ENCODE data around the gene ACOT9.
A peak's percentile ranks its signal among the peaks of the same experiment; 100 is the strongest.
"Not testable (repeated sequence)": the region's sequence is repeated elsewhere in the genome, so short reads cannot be mapped to it uniquely, and the experiment has no call there.

The ACOT9 gene

DNA sequence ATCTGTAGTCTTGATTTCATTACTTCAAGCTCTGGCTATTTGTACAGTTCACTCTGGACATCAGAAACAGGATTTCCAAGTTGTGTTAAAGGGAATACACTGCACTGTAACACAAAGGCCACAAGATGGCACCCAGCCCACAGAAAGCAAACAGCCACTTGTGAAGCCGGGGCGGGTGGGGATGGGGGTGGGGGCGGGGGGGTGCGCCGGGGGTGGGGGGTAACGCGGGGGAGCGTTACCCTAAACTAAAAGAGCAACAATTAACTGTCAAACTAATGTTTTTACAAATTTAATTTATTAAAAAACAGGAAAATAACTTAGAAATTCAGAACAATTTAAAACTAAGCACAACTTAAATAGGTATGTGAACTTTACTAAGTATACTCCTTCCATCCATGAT lies 48.5 kb downstream of the ACOT9 start:
- peak; percentile 11 for DNase-seq (ENCODE audit: low read depth)

DNA sequence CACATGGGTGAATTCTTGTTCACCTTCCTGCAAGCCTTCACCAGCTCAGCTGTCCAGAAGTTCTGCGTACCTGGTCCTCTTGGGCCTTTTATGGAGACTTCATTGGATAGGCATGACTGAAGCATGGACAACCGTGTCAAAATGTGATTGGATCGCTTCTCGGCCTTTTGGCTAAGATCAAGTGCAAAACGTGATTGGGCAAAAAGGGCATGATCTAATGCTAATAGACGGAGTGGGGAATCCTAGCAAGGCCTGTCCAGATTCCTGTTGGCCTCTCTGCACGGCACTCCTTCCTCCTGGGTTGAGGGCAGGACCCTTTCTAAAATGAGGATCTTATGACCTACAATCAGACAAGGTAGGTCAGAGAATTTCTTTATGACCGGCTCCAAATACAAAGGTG lies 50.9 kb downstream of the ACOT9 start:
- no peak for DNase-seq (ENCODE audit: low read depth)

DNA sequence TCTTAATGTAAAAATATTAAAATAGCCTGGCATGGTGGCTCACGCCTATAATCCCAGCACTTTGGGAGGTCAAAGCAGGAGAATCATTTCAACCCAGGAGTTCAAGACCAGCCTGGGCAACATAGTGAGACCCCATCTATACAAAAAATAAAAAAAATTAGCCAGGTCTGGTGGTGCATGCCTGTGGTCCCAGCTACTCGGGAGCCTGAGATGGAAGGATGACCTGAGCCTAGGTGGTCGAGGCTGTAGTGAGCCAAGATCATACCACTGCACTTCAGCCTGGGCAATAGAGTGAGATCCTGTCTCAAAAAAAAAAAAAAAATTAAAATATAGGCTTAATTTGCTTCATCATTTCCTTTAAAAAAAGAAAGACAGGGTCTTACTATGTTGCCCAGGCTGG lies 66.6 kb downstream of the ACOT9 start:
- not testable (repeated sequence) for DNase-seq (ENCODE audit: low read depth)

DNA sequence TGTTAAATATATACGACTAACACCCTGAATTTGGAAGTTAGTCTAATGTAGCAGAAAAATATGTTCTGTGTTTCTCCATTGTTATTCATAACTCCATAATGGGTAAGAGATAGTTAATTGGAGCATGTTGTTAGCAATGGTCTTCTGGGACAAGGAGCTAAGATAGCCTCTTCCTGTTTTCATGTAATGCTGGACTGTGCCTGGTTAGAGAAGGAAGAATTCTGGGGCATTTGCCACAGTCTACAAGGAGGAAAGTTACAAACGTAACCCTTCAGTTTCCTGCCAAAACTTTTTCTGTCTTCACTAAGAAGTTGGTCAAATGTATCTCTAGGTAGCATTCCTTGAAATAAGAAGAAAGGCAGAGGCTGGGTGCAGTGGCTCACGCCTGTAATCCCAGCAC lies 70.0 kb downstream of the ACOT9 start:
- no peak for DNase-seq (ENCODE audit: low read depth)

DNA sequence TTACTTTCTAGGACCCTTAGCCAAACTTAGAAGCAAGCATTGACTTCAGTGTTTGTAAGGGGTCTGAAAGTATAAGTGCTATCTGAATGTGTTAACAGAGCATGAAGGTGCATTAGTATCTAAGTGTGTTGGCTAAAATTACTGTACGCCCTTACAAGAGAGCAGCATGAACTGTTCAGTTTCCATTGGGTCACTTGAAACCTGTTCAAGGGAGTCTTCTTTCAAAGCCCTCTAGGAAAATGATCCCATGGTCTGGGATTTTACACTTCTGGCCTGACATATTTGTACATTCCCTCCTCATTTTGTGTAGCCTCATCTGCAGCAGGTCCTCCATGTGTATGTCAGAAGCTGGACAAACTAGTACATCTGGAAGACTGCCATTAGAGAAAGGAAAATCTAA lies 72.5 kb downstream of the ACOT9 start:
- no peak for DNase-seq (ENCODE audit: low read depth)

DNA sequence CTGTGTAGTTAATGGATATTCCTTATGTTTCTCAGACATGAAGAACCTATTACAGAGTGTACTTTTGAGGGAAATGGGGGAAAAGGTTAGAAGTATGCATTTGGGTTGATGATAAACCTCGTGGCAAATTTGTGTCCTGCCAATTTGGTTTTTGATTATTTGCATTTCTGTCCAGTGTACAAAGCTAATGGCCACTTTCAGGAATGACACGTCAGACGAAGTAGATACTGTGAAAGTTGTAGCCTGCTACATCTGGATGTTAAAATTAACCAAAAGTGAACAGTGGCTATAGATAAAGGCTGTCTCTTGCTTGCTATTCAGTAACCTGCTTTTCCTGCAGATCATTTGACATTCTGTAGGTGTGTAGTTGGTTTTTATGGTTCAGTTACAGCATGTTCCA lies 74.7 kb downstream of the ACOT9 start:
- no peak for DNase-seq (ENCODE audit: low read depth)

DNA sequence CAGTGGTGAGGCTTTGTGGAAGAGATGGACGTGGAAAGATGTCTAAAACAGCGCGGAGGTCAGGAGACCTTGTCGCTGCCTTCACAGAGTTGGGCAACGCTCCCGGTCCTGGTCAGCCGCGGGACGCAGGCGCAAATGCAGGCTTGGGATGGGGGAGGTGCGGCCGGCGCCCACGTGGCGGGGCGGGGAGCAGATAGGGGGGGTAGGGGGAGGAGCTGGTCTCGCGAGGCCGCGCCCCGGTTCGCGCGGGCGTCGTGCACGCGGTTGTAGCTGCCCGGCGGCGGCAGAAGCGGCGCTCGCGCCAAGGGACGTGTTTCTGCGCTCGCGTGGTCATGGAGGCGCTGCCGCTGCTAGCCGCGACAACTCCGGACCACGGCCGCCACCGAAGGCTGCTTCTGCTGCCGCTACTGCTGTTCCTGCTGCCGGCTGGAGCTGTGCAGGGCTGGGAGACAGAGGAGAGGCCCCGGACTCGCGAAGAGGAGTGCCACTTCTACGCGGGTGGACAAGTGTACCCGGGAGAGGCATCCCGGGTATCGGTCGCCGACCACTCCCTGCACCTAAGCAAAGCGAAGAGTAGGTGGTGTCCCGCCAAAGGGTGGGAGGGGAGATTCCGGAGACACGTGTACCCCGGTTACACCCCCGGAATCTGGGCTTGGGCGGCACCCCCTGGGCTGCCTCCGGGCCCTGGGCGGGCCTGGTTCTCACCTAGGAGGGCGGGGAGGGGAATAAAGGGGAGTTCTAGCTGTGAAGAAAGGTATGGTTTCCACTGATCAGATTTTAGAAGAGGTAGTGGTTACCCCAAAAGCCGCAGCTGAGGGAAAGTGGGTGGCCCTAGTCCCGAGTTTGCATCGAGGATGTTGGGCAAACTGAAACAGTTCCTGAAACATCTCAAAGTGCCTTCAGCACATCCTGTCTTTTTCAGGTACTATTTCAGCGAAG lies 75.6 kb downstream of the ACOT9 start, which contains the start of gene PRDX4:
PRDX4 (plus strand) TSS at position 255 of the 939 bp plus-strand sequence; CDS start at position 333, 78 bp downstream.
- DNase-seq (ENCODE audit: low read depth): peak; percentile 55

DNA sequence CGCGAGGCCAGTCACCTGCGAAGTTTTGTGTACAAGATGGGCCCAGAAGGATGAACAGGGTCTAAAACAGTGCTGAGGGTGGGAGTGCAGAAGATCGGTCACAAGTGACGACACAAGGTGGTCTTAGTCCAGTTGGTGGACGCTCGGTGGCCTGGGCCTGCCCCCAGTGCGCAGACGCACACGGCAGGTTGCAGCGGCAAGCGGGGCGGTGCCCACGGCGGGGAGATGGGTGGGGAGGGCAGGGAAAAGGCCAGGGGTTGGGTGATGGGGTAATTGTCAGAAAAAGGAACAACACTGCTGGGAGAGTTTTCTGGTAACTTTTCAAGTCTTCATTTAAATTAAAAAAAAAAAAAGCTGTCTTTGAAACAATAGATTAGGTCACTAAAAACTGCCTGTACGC lies 76.8 kb downstream of the ACOT9 start:
- DNase-seq (ENCODE audit: low read depth): no peak

DNA sequence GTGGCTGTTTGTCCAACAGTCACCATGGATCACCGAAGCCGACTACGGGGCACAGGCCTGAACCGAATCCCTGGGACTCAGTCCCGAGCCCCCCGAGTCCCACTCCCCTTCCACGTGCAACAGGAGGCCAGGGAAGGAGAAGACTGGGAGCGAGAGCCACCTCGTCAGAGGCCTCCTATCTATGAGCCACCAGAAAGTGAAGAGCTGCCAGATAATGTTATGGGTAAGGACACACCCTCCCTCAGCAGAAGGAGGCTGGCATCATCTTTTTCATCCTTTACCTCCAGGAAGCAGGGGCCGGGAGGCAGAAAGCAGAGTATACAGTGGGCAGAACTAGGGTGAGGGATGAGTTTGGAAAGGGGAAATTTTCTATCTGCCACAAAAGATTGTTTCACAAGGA lies 78.6 kb downstream of the ACOT9 start:
- no peak for DNase-seq (ENCODE audit: low read depth)

DNA sequence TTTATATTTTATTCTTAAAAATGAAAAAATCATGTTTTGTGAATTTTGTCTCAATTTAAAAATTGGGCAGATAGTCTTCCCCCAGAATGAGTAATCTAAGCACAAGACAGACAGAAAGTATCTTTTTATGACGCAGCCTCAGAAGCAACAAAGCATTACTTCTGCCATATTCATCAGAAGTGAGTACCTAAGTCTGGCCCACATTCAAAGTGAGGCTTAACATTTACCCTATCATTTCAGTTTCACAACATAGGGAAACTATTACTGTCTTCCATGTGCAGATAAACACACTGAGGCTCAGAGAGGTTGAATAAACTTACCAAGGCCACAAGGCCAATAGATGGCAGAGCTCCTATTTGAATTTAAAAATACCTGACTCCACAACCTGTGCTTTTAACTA lies 80.2 kb downstream of the ACOT9 start:
- DNase-seq (ENCODE audit: low read depth): no peak

DNA sequence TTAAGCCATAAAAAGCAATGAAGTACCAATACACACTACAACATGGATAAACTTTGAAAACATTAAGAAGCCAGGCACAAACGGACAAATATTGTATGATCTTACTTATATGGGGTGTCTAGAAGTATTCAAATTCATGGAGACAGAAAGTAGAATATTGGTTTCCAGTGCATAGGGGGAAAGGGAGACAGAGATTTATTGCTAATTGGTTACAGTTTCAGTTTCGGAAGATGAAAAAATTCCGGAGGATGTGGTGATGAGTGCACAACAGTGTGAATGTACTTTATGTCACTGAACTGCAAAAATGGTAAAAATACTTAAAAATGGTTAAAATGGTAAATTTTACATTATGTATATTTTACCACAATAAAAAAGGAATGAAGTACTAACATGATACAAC lies 80.9 kb downstream of the ACOT9 start:
- DNase-seq (ENCODE audit: low read depth): no peak

DNA sequence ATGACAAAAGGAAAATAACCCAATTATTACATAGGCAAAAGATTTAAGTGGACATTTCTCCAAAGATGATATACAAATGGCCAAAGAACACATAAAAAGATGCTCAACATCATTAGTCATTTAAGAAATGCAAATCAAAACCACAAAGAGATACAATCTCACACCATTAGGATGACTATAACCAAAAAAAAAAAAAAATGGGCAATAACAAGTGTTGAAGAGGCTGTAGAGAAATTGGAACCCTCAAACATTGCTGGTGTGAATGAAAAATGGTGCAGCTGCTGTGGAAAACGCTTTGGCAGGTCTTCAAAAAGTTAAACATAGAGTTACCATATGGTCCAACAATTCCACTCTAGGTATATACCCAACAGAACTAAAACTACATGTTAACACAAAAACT lies 81.4 kb downstream of the ACOT9 start:
- DNase-seq (ENCODE audit: low read depth): no peak

DNA sequence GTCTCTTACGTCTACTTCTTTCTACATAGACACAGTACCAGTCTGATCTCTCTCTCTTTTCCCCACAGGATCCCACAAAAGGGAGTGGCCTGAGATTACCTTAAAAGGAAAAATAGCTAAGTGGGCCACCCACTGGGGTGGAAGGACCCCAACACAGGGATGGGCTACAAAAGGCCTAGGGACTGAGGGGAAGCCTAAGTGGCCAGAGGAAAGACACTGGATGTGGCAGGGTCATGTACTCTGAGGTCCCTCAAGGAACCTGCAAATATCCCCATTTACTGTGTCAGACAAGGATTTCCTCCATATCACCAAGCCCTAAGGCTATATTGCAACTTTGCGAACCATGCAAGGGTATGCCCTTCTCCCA lies 82.3 kb downstream of the ACOT9 start:
- DNase-seq (ENCODE audit: low read depth): no peak

DNA sequence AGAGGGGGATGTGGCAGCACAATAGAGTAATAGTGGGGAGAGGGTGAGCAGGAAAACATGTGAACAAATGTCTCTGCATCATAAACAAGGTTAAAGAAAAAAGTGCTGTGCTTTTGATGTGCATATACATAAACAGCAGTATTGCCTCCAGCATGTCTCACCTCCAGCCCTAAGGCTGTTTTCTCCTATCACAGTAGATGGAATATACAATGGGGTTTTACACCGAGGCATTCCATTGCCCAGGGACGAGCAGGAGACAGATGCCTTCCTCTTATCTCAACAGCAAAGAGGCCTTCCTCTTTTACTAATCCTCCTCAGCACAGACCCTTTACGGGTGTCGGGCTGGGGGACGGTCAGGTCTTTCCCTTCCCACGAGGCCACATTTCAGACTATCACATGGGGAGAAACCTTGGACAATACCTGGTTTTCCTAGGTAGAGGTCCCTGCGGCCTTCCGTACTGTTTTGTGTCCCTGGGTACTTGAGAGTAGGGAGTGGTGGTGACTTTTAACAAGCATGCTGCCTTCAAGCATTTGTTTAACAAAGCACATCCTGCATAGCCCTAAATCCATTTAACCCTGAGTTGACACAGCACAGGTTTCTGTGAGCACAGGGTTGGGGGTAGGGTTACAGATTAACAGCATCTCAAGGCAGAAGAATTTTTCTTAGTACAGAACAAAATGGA lies 82.9 kb downstream of the ACOT9 start:
- DNase-seq (ENCODE audit: low read depth): not testable (repeated sequence)

DNA sequence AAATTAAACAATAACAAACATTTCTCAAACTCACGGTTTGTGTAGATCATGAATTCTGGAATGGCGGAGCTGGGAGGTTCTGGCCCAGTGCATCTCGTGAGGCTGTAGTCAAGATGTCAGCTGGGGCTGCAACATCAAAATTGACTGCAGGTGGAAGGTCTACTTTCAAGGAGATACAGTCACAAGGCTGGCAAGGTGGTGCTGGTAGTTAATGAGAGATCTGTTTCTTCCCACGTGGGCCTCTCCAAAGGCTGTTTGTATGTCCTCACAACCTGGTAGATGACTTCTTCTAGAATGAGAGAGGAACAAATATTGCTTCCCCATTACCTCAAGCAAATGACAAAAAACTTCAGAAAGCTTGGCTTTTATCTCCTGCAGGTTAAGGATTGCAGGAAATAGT lies 83.7 kb downstream of the ACOT9 start:
- no peak for DNase-seq (ENCODE audit: low read depth)

DNA sequence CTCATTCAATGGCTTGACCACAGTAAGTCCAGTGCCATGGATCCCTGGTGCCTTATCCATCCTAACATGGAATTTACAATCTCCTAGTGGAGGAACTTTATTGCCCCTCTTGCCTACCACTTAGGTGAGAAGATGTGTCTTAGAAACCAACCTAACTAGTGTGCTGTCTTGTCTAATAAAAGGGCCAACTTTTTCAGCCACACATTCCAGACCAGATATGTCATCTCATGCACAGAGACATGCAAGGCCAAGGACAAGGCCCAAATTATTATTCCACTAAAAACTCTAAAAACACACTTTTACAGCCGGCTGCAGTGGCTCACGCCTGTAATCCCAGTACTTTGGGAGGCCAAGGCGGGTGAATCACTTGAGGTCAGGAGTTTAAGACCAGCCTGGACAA lies 86.4 kb downstream of the ACOT9 start:
- no peak for DNase-seq (ENCODE audit: low read depth)

DNA sequence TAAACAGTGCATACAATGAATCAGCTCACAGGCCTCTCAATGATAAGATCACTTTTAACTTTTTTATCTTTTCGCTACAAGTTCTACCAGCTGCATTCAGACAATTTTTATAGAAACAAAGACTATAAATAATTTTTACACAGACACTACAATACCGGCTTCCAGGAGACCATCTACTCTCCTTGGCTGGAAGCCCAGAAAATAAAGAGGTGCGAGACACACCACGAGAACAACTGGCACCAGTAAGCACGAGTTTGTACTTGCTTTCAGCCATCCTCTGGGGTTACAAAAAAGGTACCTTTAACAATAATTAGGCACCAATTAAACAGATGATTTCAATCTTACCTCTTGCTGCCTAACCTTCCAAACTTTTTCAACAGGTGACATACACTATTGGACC lies 87.0 kb downstream of the ACOT9 start:
- DNase-seq (ENCODE audit: low read depth): no peak

Data from activated gamma-delta T cell treated with anti-CD3 and anti-CD28 coated beads, Interleukin-2, amount 50 U/mL, for 16 hours (primary cell).